Hepatocyte (in vitro differentiated cells): ENCODE measurements around the gene AVEN. TPM values are rescaled to one million over a fixed set of nuclear protein-coding genes. Genes with fewer than 3 reads are reported as not detected.
"Not testable (repeated sequence)": the region's sequence is repeated elsewhere in the genome, so short reads cannot be mapped to it uniquely, and the experiment has no call there.

Experiments
- DNase-seq: peaks from one replicate; pipeline ENCODE4 v3.0.0-alpha.2; 2016; ENCODE audit warnings: low spot score
- H2AFZ ChIP-seq: fragments of 200-600 bp; sonication (generic); 2 replicates; pipeline ENCODE4 v1.6.0; 2016; ENCODE audit warnings: antibody characterized with exemption, mild to moderate bottlenecking
- H3K27ac ChIP-seq: fragments of 200-600 bp; sonication (generic); 2 replicates; pipeline ENCODE4 v1.5.1; 2016; ENCODE audit warnings: mild to moderate bottlenecking
- H3K27me3 ChIP-seq: fragments of 200-600 bp; sonication (generic); 2 replicates; pipeline ENCODE4 v1.6.1; 2016
- H3K36me3 ChIP-seq: fragments of 200-600 bp; sonication (generic); replicated peaks from 2 replicates; pipeline ENCODE4 v1.5.1; 2016; ENCODE audit warnings: low read depth; ENCODE audit not compliant: insufficient read depth
- H3K4me1 ChIP-seq: fragments of 200-600 bp; sonication (generic); 2 replicates; pipeline ENCODE4 v1.5.1; 2016; ENCODE audit warnings: mild to moderate bottlenecking, moderate library complexity; ENCODE audit not compliant: insufficient read depth
- H3K4me2 ChIP-seq: fragments of 200-600 bp; sonication (generic); 2 replicates; pipeline ENCODE4 v1.6.0; 2016
- H3K4me3 ChIP-seq: fragments of 200-600 bp; sonication (generic); 2 replicates; pipeline ENCODE4 v1.5.1; 2016; ENCODE audit warnings: mild to moderate bottlenecking
- H3K79me2 ChIP-seq: fragments of 200-600 bp; sonication (generic); 2 replicates; pipeline ENCODE4 v1.6.0; 2017; ENCODE audit warnings: mild to moderate bottlenecking
- H3K9me2 ChIP-seq: fragments of 200-600 bp; sonication (generic); replicated peaks from 2 replicates; pipeline ENCODE4 v1.6.0; 2017; ENCODE audit warnings: mild to moderate bottlenecking; ENCODE audit not compliant: insufficient read depth
- H3K9me3 ChIP-seq: fragments of 200-600 bp; sonication (generic); 2 replicates; pipeline ENCODE4 v1.5.1; 2016; ENCODE audit warnings: low read depth, mild to moderate bottlenecking
- H4K20me1 ChIP-seq: fragments of 200-600 bp; sonication (generic); 2 replicates; pipeline ENCODE4 v1.6.0; 2016; ENCODE audit warnings: mild to moderate bottlenecking; ENCODE audit not compliant: insufficient read depth, poor library complexity, severe bottlenecking
- CTCF ChIP-seq: fragments of 200-600 bp; sonication (generic); IDR thresholded peaks from 2 replicates; pipeline ENCODE4 v1.5.1; 2016; ENCODE audit warnings: antibody characterized with exemption, mild to moderate bottlenecking; ENCODE audit not compliant: poor library complexity
- EZH2 ChIP-seq: fragments of 200-600 bp; sonication (generic); IDR thresholded peaks from 2 replicates; pipeline ENCODE4 v1.6.1; 2016; ENCODE audit warnings: antibody characterized with exemption, mild to moderate bottlenecking, borderline replicate concordance
- EZH2phosphoT487 ChIP-seq: fragments of 200-600 bp; sonication (generic); IDR thresholded peaks from one replicate; pipeline ENCODE4 v1.6.1; 2018; ENCODE audit warnings: antibody characterized with exemption, mild to moderate bottlenecking, low read depth, moderate library complexity; ENCODE audit not compliant: unreplicated experiment, severe bottlenecking
- WGBS: methylation state at CpG from one replicate; pipeline ENCODE4 v1.1.6; 2016; ENCODE audit warnings: low lambda C conversion rate; ENCODE audit errors: missing lambda C conversion rate; 5-methylcytosine and 5-hydroxymethylcytosine counted together
- polyA plus RNA-seq: library from polyadenylated mRNA; unstranded; fragments of >200 nt; fragmentation: Nextera tagmentation; extraction: Ambion mirVana; gene quantifications from 2 replicates; pipeline ENCODE4 v1.2.1, GENCODE V29; 2016
- total RNA-seq: library from RNA; depleted of rRNA; stranded (reverse); fragments of >200 nt; gene quantifications from 2 replicates; pipeline ENCODE4 v1.2.3, GENCODE V29; 2014

AVEN gene
- total and polyA plus RNA-seq, 2 experiments from 2014 or later = 14.8 to 16.4 TPM

GRCh38 chr15:34019369-34019990 lies 19.5 kb downstream of the AVEN start:
- Histone ChIP-seq H2AFZ (no peak overlapping the region), H3K27me3 (no peaks in the 10 kb centered on the region), H3K4me3 (no peak overlapping the region), H3K4me1 (peaks cover 6% of the 10 kb centered on the region), H3K4me2 (no peak overlapping the region), H3K9me2 (no peaks in the 10 kb centered on the region), H3K79me2 (no peaks in the 10 kb centered on the region), H3K9me3 (no peaks in the 10 kb centered on the region), H3K27ac (no peak overlapping the region), H4K20me1 (no peaks in the 10 kb centered on the region), H3K36me3 (no peaks in the 10 kb centered on the region)
- no peak for DNase-seq
- 96% methylated on average over 3 of the region's 3 CpGs for WGBS
- no peak for TF ChIP-seq EZH2
- TF ChIP-seq CTCF = no peak
- TF ChIP-seq EZH2phosphoT487 = no peak

- H2AFZ ChIP-seq, H3K9me2 ChIP-seq, H3K4me2 ChIP-seq, H3K27ac ChIP-seq, H3K79me2 ChIP-seq, H3K36me3 ChIP-seq, H3K9me3 ChIP-seq, DNase-seq, H3K4me3 ChIP-seq, H3K4me1 ChIP-seq, H3K27me3 ChIP-seq, H4K20me1 ChIP-seq: not testable (repeated sequence)
- 100% methylated on average over 2 of the region's 2 CpGs for WGBS
These were observed 20.3 kb downstream of the AVEN start for GRCh38 chr15:34018738-34019137.

- no peaks in the 10 kb centered on the region for H3K79me2 ChIP-seq
- H3K4me3 ChIP-seq = no peak overlapping the region
- H4K20me1 ChIP-seq = no peaks in the 10 kb centered on the region
- 92% methylated on average over 16 of the region's 16 CpGs for WGBS
- H3K27me3 ChIP-seq = no peaks in the 10 kb centered on the region
- no peaks in the 10 kb centered on the region for H3K9me2 ChIP-seq
- H3K4me1 ChIP-seq = no peaks in the 10 kb centered on the region
- TF ChIP-seq EZH2phosphoT487 (no peak), EZH2 (no peak), CTCF (no peak)
- H2AFZ ChIP-seq = no peak overlapping the region
- H3K36me3 ChIP-seq = no peaks in the 10 kb centered on the region
- no peak overlapping the region for H3K4me2 ChIP-seq
- DNase-seq = no peak
- H3K27ac ChIP-seq = no peak overlapping the region
- no peaks in the 10 kb centered on the region for H3K9me3 ChIP-seq
These were observed 20.9 kb downstream of the AVEN start for GRCh38 chr15:34018021-34018645.

GRCh38 chr15:34014556-34014955 lies 24.4 kb downstream of the AVEN start:
- TF ChIP-seq EZH2 (no peak), CTCF (no peak), EZH2phosphoT487 (no peak)
- no peak overlapping the region for H2AFZ ChIP-seq
- H3K27ac ChIP-seq = no peak overlapping the region
- H3K27me3 ChIP-seq = no peaks in the 10 kb centered on the region
- no peak overlapping the region for H3K4me2 ChIP-seq
- DNase-seq = no peak
- no peaks in the 10 kb centered on the region for H4K20me1 ChIP-seq
- H3K79me2 ChIP-seq = no peaks in the 10 kb centered on the region
- WGBS = 96% methylated on average over 2 of the region's 2 CpGs
- no peaks in the 10 kb centered on the region for H3K9me3 ChIP-seq
- no peak overlapping the region for H3K4me3 ChIP-seq
- H3K9me2 ChIP-seq = no peaks in the 10 kb centered on the region
- H3K36me3 ChIP-seq = no peaks in the 10 kb centered on the region
- H3K4me1 ChIP-seq = no peaks in the 10 kb centered on the region
